ENCODE results near the gene ANKRD39.

The ANKRD39 gene

DNA sequence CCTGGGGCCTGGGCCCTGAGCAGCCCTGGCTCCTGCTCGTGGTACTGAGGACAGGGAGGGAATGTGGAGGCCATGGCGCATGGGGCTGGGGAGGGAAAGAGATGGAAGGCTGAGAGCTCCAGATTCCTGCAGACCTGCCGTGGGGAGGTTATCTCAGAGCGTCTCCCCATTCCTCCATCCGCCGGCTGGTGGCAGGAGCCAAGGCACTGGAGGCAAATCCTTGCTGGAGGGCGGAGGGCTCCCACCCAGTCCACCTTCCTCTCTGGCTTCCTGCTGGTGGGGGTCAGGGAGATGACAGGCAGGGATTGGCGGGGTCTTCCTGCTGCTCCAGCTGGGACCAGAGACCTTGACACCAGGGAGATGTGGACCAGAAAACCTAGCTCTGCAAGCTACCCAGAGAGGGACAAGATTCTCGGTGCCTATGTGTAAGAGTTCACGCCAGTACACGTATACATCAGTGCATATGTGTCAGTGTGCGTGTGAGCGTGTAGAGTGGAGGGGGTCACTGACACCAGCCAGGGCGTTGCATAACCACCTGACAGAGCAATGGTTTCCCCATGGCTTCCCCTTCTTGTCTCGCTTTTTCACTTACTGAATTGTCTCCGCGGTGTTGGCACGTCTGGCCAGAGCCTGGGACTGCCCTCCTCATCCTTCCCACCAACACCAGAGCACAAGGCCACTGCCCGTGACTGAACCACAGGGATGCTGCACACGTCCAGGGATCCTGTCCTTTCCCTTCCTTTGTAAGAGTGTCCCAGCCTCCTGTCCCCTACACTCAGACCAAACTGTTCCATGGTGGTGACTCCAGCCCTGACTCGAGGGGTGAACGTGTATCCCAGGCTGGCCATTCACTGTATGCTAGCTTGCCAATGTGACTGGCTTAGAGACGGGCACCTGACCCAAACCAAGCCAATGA, 27.9 kb upstream of the ANKRD39 start:
- Histone ChIP-seq H3K27me3 (ENCODE audit: control insufficient read depth, insufficient read depth, low read length) (peaks cover 2% of the 10 kb centered on the region; the same call in 1 of the 2 replicates), H3K27ac (ENCODE audit: low read depth, low read length) (no peak overlapping the region), H3K4me1 (ENCODE audit: control insufficient read depth, insufficient read depth, low read length) (peaks cover 19% of the 10 kb centered on the region), H3K9ac (ENCODE audit: low read depth, low read length) (no peak overlapping the region), H3K36me3 (ENCODE audit: control insufficient read depth, insufficient read depth, low read length) (no peaks in the 10 kb centered on the region), H3K9me3 (ENCODE audit: control insufficient read depth, insufficient read depth, low read length) (no peaks in the 10 kb centered on the region), H3K4me3 (ENCODE audit: low read depth, low read length) (no peak overlapping the region)

GRCh38 chr2:96884299-96885094, 26.7 kb upstream of the ANKRD39 start:
- peaks cover 19% of the 10 kb centered on the region for H3K4me1 ChIP-seq (ENCODE audit: control insufficient read depth, insufficient read depth, low read length)
- no peak overlapping the region for H3K9ac ChIP-seq (ENCODE audit: low read depth, low read length)
- peaks cover 2% of the 10 kb centered on the region; the same call in 1 of the 2 replicates for H3K27me3 ChIP-seq (ENCODE audit: control insufficient read depth, insufficient read depth, low read length)
- H3K9me3 ChIP-seq (ENCODE audit: control insufficient read depth, insufficient read depth, low read length) = no peaks in the 10 kb centered on the region
- no peak overlapping the region for H3K4me3 ChIP-seq (ENCODE audit: low read depth, low read length)
- no peak overlapping the region for H3K27ac ChIP-seq (ENCODE audit: low read depth, low read length)
- H3K36me3 ChIP-seq (ENCODE audit: control insufficient read depth, insufficient read depth, low read length) = no peaks in the 10 kb centered on the region

DNA sequence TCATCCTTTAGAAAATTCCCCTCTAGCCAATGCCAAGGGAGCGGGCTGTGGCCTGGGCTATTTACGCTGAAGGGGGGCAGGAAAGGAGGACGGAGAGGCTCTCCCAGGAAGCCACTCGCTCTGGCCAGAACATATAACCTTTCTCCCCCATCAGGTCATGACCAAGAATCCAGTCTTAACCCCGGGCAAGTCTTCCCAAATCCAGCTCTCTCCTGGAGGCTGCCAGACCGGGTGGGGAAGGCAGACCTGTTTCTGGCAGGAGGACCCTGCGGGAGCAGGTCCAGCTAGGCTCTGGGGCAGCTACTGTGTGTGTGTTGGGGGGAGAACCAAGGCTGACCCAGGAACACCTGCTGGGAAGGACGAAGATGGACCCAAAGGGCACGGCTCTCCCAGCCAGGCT, 25.5 kb upstream of the ANKRD39 start:
- Histone ChIP-seq H3K4me1 (ENCODE audit: control insufficient read depth, insufficient read depth, low read length) (peaks cover 19% of the 10 kb centered on the region), H3K4me3 (ENCODE audit: low read depth, low read length) (no peak overlapping the region), H3K9ac (ENCODE audit: low read depth, low read length) (no peak overlapping the region)

DNA sequence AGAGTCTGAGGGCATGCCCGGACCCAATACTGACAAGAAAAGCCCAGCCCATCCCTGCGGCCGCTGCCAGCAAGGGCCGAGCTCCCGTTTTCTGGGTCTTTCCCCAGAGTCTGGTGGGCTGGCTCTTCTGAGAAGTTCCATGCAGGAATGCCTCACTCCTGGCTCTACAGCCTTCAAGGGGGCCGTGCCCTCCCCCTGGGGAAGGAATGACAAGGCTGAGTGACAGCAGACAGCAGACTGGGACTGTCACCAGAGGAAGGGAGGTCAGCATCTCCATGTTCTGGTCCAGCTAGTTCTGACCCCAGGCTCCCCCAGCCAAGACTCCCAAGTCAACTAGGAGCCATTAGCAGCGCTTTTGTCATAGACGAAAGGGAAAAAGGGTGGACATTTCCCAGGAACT, 25.1 kb upstream of the ANKRD39 start:
- Histone ChIP-seq H3K27me3 (ENCODE audit: control insufficient read depth, insufficient read depth, low read length) (peaks cover 2% of the 10 kb centered on the region; the same call in 1 of the 2 replicates), H3K9ac (ENCODE audit: low read depth, low read length) (no peak overlapping the region), H3K4me3 (ENCODE audit: low read depth, low read length) (no peak overlapping the region), H3K4me1 (ENCODE audit: control insufficient read depth, insufficient read depth, low read length) (peaks cover 19% of the 10 kb centered on the region), H3K27ac (ENCODE audit: low read depth, low read length) (no peak overlapping the region), H3K36me3 (ENCODE audit: control insufficient read depth, insufficient read depth, low read length) (no peaks in the 10 kb centered on the region), H3K9me3 (ENCODE audit: control insufficient read depth, insufficient read depth, low read length) (no peaks in the 10 kb centered on the region)

More for the DNA sequence above, 25.5 kb upstream of the ANKRD39 start:
- H3K27ac ChIP-seq (ENCODE audit: low read depth, low read length) = no peak overlapping the region
- peaks cover 2% of the 10 kb centered on the region; the same call in 1 of the 2 replicates for H3K27me3 ChIP-seq (ENCODE audit: control insufficient read depth, insufficient read depth, low read length)
- H3K36me3 ChIP-seq (ENCODE audit: control insufficient read depth, insufficient read depth, low read length) = no peaks in the 10 kb centered on the region
- no peaks in the 10 kb centered on the region for H3K9me3 ChIP-seq (ENCODE audit: control insufficient read depth, insufficient read depth, low read length)

DNA sequence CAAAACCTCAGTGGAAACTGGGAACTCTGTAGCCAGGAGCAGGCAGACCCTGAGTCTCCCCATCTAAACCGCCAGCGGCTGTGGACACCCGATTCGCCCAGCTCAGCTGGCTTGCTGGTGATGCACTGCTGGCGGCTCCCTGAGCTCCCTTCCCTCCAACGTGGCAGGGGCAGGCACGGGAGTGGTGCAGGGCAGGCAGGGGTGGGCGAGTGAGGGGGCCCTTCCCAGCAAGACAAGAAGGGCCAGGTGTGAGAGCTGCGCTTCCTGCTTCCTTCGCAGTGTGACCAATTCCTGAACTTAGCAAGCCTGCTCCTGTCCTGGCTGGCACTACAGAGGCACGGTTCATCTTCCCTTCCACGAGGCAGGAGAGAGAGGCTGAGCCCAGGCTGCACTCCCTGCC, 24.4 kb upstream of the ANKRD39 start:
- no peak overlapping the region for H3K9ac ChIP-seq (ENCODE audit: low read depth, low read length)
- peak overlapping the region; percentile 78 for H3K27ac ChIP-seq (ENCODE audit: low read depth, low read length)
- H3K4me1 ChIP-seq (ENCODE audit: control insufficient read depth, insufficient read depth, low read length) = peaks cover 19% of the 10 kb centered on the region
- H3K4me3 ChIP-seq (ENCODE audit: low read depth, low read length) = no peak overlapping the region
- no peaks in the 10 kb centered on the region for H3K9me3 ChIP-seq (ENCODE audit: control insufficient read depth, insufficient read depth, low read length)
- H3K36me3 ChIP-seq (ENCODE audit: control insufficient read depth, insufficient read depth, low read length) = no peaks in the 10 kb centered on the region
- H3K27me3 ChIP-seq (ENCODE audit: control insufficient read depth, insufficient read depth, low read length) = peaks cover 2% of the 10 kb centered on the region; the same call in 1 of the 2 replicates

DNA sequence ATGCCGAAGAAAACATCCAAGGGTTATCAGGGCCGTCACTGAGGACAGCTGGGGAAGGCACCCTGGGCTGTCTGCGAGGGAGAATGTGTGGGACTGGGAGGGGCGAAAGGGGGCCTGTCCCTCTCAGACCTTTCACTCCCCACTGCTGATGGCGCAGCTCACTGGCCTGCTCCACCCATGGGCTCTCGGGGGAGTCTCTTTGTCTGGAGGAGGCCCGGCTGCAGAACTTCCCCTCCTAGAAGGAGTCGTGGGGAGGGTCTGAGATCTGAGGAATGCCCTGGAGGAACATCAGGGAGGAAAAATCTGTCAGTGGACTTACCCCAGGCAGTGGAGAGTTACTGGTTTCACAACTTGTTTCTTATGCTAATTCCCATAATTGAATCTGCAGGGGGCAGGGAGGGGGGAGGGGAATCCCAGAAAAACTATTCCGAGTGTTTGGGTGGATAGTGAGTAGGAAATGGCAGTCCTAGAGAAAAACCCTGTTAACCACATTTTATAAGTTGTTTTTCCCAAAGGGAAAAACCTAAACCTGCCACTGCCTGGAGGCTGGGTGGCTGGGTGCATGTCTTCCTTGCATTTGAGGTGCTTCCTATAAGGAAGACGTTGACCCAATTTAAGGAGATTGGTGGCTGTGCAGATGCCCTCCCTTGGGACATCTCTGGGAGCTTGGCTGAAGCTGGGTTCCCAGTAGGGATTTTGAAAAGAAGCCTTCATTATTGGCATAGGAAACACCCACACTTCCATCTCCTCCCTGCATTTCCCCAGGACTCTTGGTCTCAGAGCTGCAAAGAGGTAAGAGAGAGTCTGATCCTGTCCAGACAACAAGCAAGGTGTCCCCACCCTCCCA, 23.8 kb upstream of the ANKRD39 start:
- Histone ChIP-seq H3K9ac (ENCODE audit: low read depth, low read length) (no peak overlapping the region), H3K27ac (ENCODE audit: low read depth, low read length) (peak overlapping the region; percentile 78), H3K27me3 (ENCODE audit: control insufficient read depth, insufficient read depth, low read length) (peaks cover 2% of the 10 kb centered on the region; the same call in 1 of the 2 replicates), H3K36me3 (ENCODE audit: control insufficient read depth, insufficient read depth, low read length) (no peaks in the 10 kb centered on the region), H3K4me3 (ENCODE audit: low read depth, low read length) (peak overlapping the region; percentile 25; the same call in 1 of the 2 replicates), H3K4me1 (ENCODE audit: control insufficient read depth, insufficient read depth, low read length) (peaks cover 20% of the 10 kb centered on the region), H3K9me3 (ENCODE audit: control insufficient read depth, insufficient read depth, low read length) (no peaks in the 10 kb centered on the region)

- no peaks in the 10 kb centered on the region for H3K9me3 ChIP-seq (ENCODE audit: control insufficient read depth, insufficient read depth, low read length)
- H3K27me3 ChIP-seq (ENCODE audit: control insufficient read depth, insufficient read depth, low read length) = peaks cover 2% of the 10 kb centered on the region; the same call in 1 of the 2 replicates
- H3K9ac ChIP-seq (ENCODE audit: low read depth, low read length) = no peak overlapping the region
- peak overlapping the region; percentile 78 for H3K27ac ChIP-seq (ENCODE audit: low read depth, low read length)
- H3K4me1 ChIP-seq (ENCODE audit: control insufficient read depth, insufficient read depth, low read length) = peaks cover 26% of the 10 kb centered on the region
- no peaks in the 10 kb centered on the region for H3K36me3 ChIP-seq (ENCODE audit: control insufficient read depth, insufficient read depth, low read length)
- no peak overlapping the region; the same call in 1 of the 2 replicates for H3K4me3 ChIP-seq (ENCODE audit: low read depth, low read length)
Measured at GRCh38 chr2:96880891-96881273, 23.1 kb upstream of the ANKRD39 start.

DNA sequence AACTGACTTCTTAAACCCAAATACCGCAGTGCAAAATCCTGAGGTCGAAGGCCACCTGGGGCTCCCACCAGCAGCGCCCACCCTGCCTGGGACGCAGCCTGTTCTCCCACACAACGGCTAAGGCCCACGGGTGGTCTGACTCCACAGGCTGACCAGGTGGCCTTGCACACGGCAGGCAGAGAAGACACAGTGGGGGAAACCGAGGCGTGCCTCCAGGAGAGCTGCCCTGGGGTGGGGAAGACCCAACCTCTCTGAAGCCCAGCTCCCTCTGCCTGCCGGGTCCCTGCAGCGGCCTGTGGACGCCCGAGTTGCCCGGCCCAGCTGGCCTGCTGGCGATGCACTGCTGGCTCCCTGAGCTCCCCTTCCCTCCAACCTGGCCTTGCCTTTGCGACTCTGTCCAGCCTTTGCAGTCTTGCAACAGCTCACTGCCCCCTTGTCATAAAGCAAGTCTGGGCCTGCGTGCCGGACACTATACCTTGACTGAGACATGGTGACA, 21.8 kb upstream of the ANKRD39 start:
- H3K27ac ChIP-seq (ENCODE audit: low read depth, low read length) = no peak overlapping the region
- no peaks in the 10 kb centered on the region for H3K9me3 ChIP-seq (ENCODE audit: control insufficient read depth, insufficient read depth, low read length)
- no peaks in the 10 kb centered on the region for H3K36me3 ChIP-seq (ENCODE audit: control insufficient read depth, insufficient read depth, low read length)
- peaks cover 2% of the 10 kb centered on the region; the same call in 1 of the 2 replicates for H3K27me3 ChIP-seq (ENCODE audit: control insufficient read depth, insufficient read depth, low read length)
- H3K4me1 ChIP-seq (ENCODE audit: control insufficient read depth, insufficient read depth, low read length) = peaks cover 36% of the 10 kb centered on the region
- no peak overlapping the region for H3K4me3 ChIP-seq (ENCODE audit: low read depth, low read length)
- no peak overlapping the region for H3K9ac ChIP-seq (ENCODE audit: low read depth, low read length)

- H3K36me3 ChIP-seq (ENCODE audit: control insufficient read depth, insufficient read depth, low read length) = no peaks in the 10 kb centered on the region
- H3K4me3 ChIP-seq (ENCODE audit: low read depth, low read length) = no peak overlapping the region
- H3K9ac ChIP-seq (ENCODE audit: low read depth, low read length) = no peak overlapping the region
- no peaks in the 10 kb centered on the region for H3K9me3 ChIP-seq (ENCODE audit: control insufficient read depth, insufficient read depth, low read length)
- H3K4me1 ChIP-seq (ENCODE audit: control insufficient read depth, insufficient read depth, low read length) = peaks cover 42% of the 10 kb centered on the region
- peaks cover 2% of the 10 kb centered on the region; the same call in 1 of the 2 replicates for H3K27me3 ChIP-seq (ENCODE audit: control insufficient read depth, insufficient read depth, low read length)
- no peak overlapping the region for H3K27ac ChIP-seq (ENCODE audit: low read depth, low read length)
Measured at GRCh38 chr2:96878796-96879544, 21.2 kb upstream of the ANKRD39 start.

DNA sequence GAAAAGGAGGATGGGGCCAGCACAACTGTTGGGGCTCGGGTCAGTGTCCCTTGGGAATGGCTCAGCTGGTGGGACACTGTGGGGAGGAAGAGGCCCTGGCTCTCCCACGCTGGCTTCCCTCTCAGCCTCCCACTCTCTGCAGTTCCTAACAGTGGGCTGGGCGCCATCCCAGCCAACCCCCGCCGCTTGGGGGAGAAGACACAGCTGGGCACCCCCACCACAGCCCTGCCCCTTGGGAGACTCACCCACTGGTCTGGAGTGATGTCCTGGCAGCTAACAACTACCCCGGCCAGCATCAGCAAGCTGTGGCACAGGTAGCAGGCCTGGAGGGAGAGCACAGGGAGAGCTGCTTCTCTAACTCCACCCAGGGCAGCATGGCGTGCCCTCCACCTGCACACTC, 20.4 kb upstream of the ANKRD39 start:
- Histone ChIP-seq H3K4me1 (ENCODE audit: control insufficient read depth, insufficient read depth, low read length) (peaks cover 46% of the 10 kb centered on the region), H3K27ac (ENCODE audit: low read depth, low read length) (no peak overlapping the region), H3K27me3 (ENCODE audit: control insufficient read depth, insufficient read depth, low read length) (peaks cover 2% of the 10 kb centered on the region; the same call in 1 of the 2 replicates), H3K9me3 (ENCODE audit: control insufficient read depth, insufficient read depth, low read length) (no peaks in the 10 kb centered on the region), H3K9ac (ENCODE audit: low read depth, low read length) (no peak overlapping the region), H3K36me3 (ENCODE audit: control insufficient read depth, insufficient read depth, low read length) (no peaks in the 10 kb centered on the region), H3K4me3 (ENCODE audit: low read depth, low read length) (no peak overlapping the region)
